Tibial artery (tissue), 4 donors: ENCODE data around the gene GRWD1.

Experiments used
- DNase-seq, 2 donors: peaks; one replicate each; pipeline ENCODE4 v3.0.0-alpha.2; 2019
- H3K27ac ChIP-seq, 2 donors: fragments of 200-600 bp; sonication (generic) in 1 of 2; 1 replicate in 1 of 2; 2 replicates in 1 of 2; pipeline ENCODE4 v1.5.1; 2018 to 2019; ENCODE audit warnings: mild to moderate bottlenecking in 1 of 2
- H3K27me3 ChIP-seq, 2 donors: fragments of 200-600 bp; sonication (generic) in 1 of 2; one replicate each; pipeline versions ENCODE4 v1.5.1 to v1.6.0; 2016 to 2019
- H3K36me3 ChIP-seq, 3 donors: fragments of 200-600 bp; sonication (generic) in 2 of 3; one replicate each; pipeline ENCODE4 v1.5.1; 2016 to 2019; ENCODE audit warnings: mild to moderate bottlenecking in 2 of 3
- H3K4me1 ChIP-seq, 4 donors: fragments of 200-600 bp; sonication (generic) in 2 of 4; 1 replicate in 3 of 4; 2 replicates in 1 of 4; pipeline ENCODE4 v1.5.1; 2016 to 2019
- H3K4me3 ChIP-seq, 2 donors: fragments of 200-600 bp; sonication (generic) in 1 of 2; 1 replicate in 1 of 2; 2 replicates in 1 of 2; pipeline ENCODE4 v1.5.1; 2018 to 2019; ENCODE audit warnings: mild to moderate bottlenecking in 2 of 2
- H3K9me3 ChIP-seq, 3 donors: fragments of 200-600 bp; sonication (generic) in 1 of 3; one replicate each; pipeline ENCODE4 v1.5.1; 2016 to 2019
- CTCF ChIP-seq, 2 experiments: fragments of 200-600 bp in 1 of 2; fragments of 450-650 bp in 1 of 2; IDR thresholded peaks; one replicate each; pipeline ENCODE4 v1.5.1; 2017 to 2019; ENCODE audit warnings: antibody characterized with exemption in 2 of 2, mild to moderate bottlenecking in 1 of 2, moderate library complexity in 1 of 2
- intact Hi-C: fragments of 100-400 bp; cut with DNase I; formaldehyde crosslinking; loops from one replicate; pipeline ENCODE4 v1.15.0; 2023; ENCODE audit warnings: low total_unique reads

Gene GRWD1

GRCh38 chr19:48495396-48495795, 49.6 kb downstream of the GRWD1 start:
- Histone ChIP-seq H3K4me1 (peaks cover 0 to 47% (median 27%) of the 10 kb centered on the region in 4 donors), H3K36me3 (no peaks in the 10 kb centered on the region), H3K27ac (no peak overlapping the region), H3K9me3 (no peaks in the 10 kb centered on the region), H3K4me3 (no peak overlapping the region), H3K27me3 (peaks cover 0 to 65% of the 10 kb centered on the region in 2 donors)
- DNase-seq, result no peak
- no peak for TF ChIP-seq CTCF (IDR thresholded peaks at IDR 0.05)
- intact Hi-C loops, result no loop called here

GRCh38 chr19:48496959-48497727, 51.4 kb downstream of the GRWD1 start:
- Histone ChIP-seq H3K4me3 (no peak overlapping the region), H3K27me3 (peaks cover 0 to 65% of the 10 kb centered on the region in 2 donors), H3K9me3 (no peaks in the 10 kb centered on the region), H3K4me1 (peaks cover 0 to 42% (median 20%) of the 10 kb centered on the region in 4 donors), H3K36me3 (no peaks in the 10 kb centered on the region), H3K27ac (no peak overlapping the region)
- no peak for TF ChIP-seq CTCF (IDR thresholded peaks at IDR 0.05)
- DNase-seq, result no peak
- intact Hi-C loops, result no loop called here

GRCh38 chr19:48497728-48498594, 52.2 kb downstream of the GRWD1 start:
- Histone ChIP-seq H3K36me3 (no peaks in the 10 kb centered on the region), H3K27me3 (peaks cover 0 to 66% of the 10 kb centered on the region in 2 donors), H3K4me3 (no peak overlapping the region), H3K27ac (no peak overlapping the region), H3K9me3 (no peaks in the 10 kb centered on the region), H3K4me1 (peaks cover 0 to 36% (median 17%) of the 10 kb centered on the region in 4 donors)
- TF ChIP-seq CTCF (IDR thresholded peaks at IDR 0.05), result no peak
- no peak for DNase-seq
- intact Hi-C loops, result no loop called here

- TF ChIP-seq CTCF (IDR thresholded peaks at IDR 0.05), result no peak
- Histone ChIP-seq H3K27me3 (peaks cover 0 to 60% of the 10 kb centered on the region in 2 donors), H3K9me3 (no peaks in the 10 kb centered on the region), H3K36me3 (no peaks in the 10 kb centered on the region), H3K4me3 (no peak overlapping the region), H3K27ac (no peak overlapping the region), H3K4me1 (peaks cover 0 to 30% (median 13%) of the 10 kb centered on the region in 4 donors)
- no peak for DNase-seq
- intact Hi-C loops, result no loop called here
Measured at GRCh38 chr19:48498595-48499311, 53.0 kb downstream of the GRWD1 start.

- no peak overlapping the region for H3K27ac ChIP-seq
- H3K9me3 ChIP-seq, result no peaks in the 10 kb centered on the region
- H3K27me3 ChIP-seq, result peaks cover 0 to 60% of the 10 kb centered on the region in 2 donors
- no peak for TF ChIP-seq CTCF (IDR thresholded peaks at IDR 0.05)
- no peak for DNase-seq
- H3K4me1 ChIP-seq, result peaks cover 0 to 27% (median 12%) of the 10 kb centered on the region in 4 donors
- intact Hi-C loops, result no loop called here
- no peak overlapping the region for H3K4me3 ChIP-seq
- H3K36me3 ChIP-seq, result no peaks in the 10 kb centered on the region
Measured at GRCh38 chr19:48499316-48500090, 53.7 kb downstream of the GRWD1 start.
